GM23248 (cell line): ENCODE measurements around the gene GALM. TPM values are rescaled to one million over a fixed set of nuclear protein-coding genes. Genes with fewer than 3 reads are reported as not detected.

ENCODE experiments used
- DNase-seq: peaks from one replicate; pipeline ENCODE4 v3.0.0-alpha.2; 2015
- H2AFZ ChIP-seq: fragments of 200-600 bp; sonication (generic); 2 replicates; pipeline ENCODE4 v1.6.1; 2016; ENCODE audit warnings: antibody characterized with exemption
- H3F3A ChIP-seq: fragments of 200-600 bp; sonication (generic); 2 replicates; pipeline ENCODE4 v1.6.1; 2016; ENCODE audit warnings: mild to moderate bottlenecking, antibody characterized with exemption, mixed run types; ENCODE audit not compliant: insufficient read depth
- H3K27ac ChIP-seq: fragments of 200-600 bp; sonication (generic); 2 replicates; pipeline ENCODE4 v1.5.1; 2016; ENCODE audit warnings: mild to moderate bottlenecking
- H3K27me3 ChIP-seq: fragments of 200-600 bp; sonication (generic); replicated peaks from 2 replicates; pipeline ENCODE4 v1.6.1; 2016; ENCODE audit warnings: mild to moderate bottlenecking; ENCODE audit not compliant: insufficient read depth
- H3K36me3 ChIP-seq: fragments of 200-600 bp; sonication (generic); 2 replicates; pipeline ENCODE4 v1.6.1; 2016; ENCODE audit warnings: low read depth, mild to moderate bottlenecking
- H3K4me1 ChIP-seq: fragments of 200-600 bp; sonication (generic); 2 replicates; pipeline ENCODE4 v1.6.1; 2016; ENCODE audit warnings: mild to moderate bottlenecking; ENCODE audit not compliant: insufficient read depth
- H3K4me2 ChIP-seq: fragments of 200-600 bp; sonication (generic); one replicate; pipeline ENCODE4 v1.6.1; 2016; ENCODE audit warnings: mild to moderate bottlenecking; ENCODE audit not compliant: unreplicated experiment
- H3K4me3 ChIP-seq: fragments of 200-600 bp; sonication (generic); 2 replicates; pipeline ENCODE4 v1.5.1; 2016; ENCODE audit warnings: mild to moderate bottlenecking
- H3K79me2 ChIP-seq: fragments of 200-600 bp; sonication (generic); 2 replicates; pipeline ENCODE4 v1.6.1; 2016; ENCODE audit warnings: mild to moderate bottlenecking; ENCODE audit not compliant: insufficient read depth
- H3K9ac ChIP-seq: fragments of 200-600 bp; sonication (generic); 2 replicates; pipeline ENCODE4 v1.6.1; 2016; ENCODE audit warnings: mild to moderate bottlenecking
- H3K9me2 ChIP-seq: fragments of 200-600 bp; sonication (generic); 2 replicates; pipeline ENCODE4 v1.6.1; 2016; ENCODE audit warnings: mixed run types, mild to moderate bottlenecking, moderate library complexity; ENCODE audit not compliant: insufficient read depth
- H3K9me3 ChIP-seq: fragments of 200-600 bp; sonication (generic); one replicate; pipeline ENCODE4 v1.6.1; 2017; ENCODE audit warnings: low read depth
- H4K20me1 ChIP-seq: fragments of 200-600 bp; sonication (generic); 2 replicates; pipeline ENCODE4 v1.6.0; 2016; ENCODE audit not compliant: insufficient read depth
- EZH2 ChIP-seq: fragments of 200-600 bp; sonication (generic); IDR thresholded peaks from 2 replicates; pipeline ENCODE4 v1.6.1; 2018; ENCODE audit warnings: antibody characterized with exemption, mild to moderate bottlenecking; ENCODE audit not compliant: insufficient read depth, poor library complexity, severe bottlenecking
- EZH2phosphoT487 ChIP-seq: fragments of 200-600 bp; sonication (generic); IDR thresholded peaks from 2 replicates; pipeline ENCODE4 v1.6.1; 2018; ENCODE audit warnings: antibody characterized with exemption, moderate library complexity, mild to moderate bottlenecking, low read depth; ENCODE audit not compliant: insufficient read depth
- in situ Hi-C: fragments of 300-500 bp; cut with MboI; formaldehyde crosslinking; loops from 2 replicates; pipeline ENCODE4 v1.15.0; 2020
- polyA plus RNA-seq: library from polyadenylated mRNA; unstranded; fragments of >200 nt; fragmentation: Nextera tagmentation; extraction: Ambion mirVana; gene quantifications from 2 replicates; pipeline ENCODE4 v1.2.1, GENCODE V29; 2016
- total RNA-seq: library from RNA; depleted of rRNA; stranded (reverse); fragments of >200 nt; shearing (Covaris generic); gene quantifications from 2 replicates; pipeline ENCODE4 v1.2.3, GENCODE V29; 2014; rRNA removed

The GALM gene
- total and polyA plus RNA-seq, 2 experiments from 2014 or later = 7.6 to 10.8 TPM

DNA sequence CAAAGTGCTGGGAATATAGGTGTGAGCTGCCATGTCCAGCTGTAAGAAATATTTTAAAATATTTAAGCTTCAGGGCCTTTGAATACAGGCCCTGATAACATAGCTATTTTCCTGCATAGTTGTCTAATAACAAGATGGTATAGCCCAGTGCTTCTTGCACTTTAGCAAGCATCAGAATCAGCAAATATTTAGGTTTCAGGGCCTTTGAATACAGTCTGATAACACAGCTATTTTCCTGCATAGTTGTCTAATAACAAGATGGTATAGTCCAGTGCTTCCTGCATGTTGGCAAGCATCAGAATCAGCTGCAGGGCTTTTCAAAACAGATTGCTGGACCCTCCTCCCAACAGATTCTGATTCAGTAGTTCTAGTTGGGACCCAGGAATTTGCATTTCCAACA, 117.7 kb downstream of the GALM start:
- Histone ChIP-seq H3K27me3 (no peaks in the 10 kb centered on the region), H3K4me3 (no peak overlapping the region), H2AFZ (no peak overlapping the region), H3K4me1 (no peaks in the 10 kb centered on the region), H3K9me2 (no peaks in the 10 kb centered on the region), H3K79me2 (peaks cover 6% of the 10 kb centered on the region), H3K4me2 (no peak overlapping the region), H3K9ac (no peak overlapping the region), H3K9me3 (no peaks in the 10 kb centered on the region), H4K20me1 (no peaks in the 10 kb centered on the region), H3K36me3 (peaks cover 9% of the 10 kb centered on the region; the same call in 1 of the 2 replicates), H3F3A (no peaks in the 10 kb centered on the region), H3K27ac (no peak overlapping the region)
- TF ChIP-seq EZH2 (no peak), EZH2phosphoT487 (no peak)
- DNase-seq = no peak
- in situ Hi-C loops = no loop called here

Other genes starting within 250 kb of the GALM start
- gene HNRNPLL, start 63.2 kb upstream of the GALM start, total RNA-seq = 34.9 and 42.6 TPM in 2 replicates
- gene HNRNPLL, start 63.2 kb upstream of the GALM start, polyA plus RNA-seq = 31.3 and 32.6 TPM in 2 replicates
- gene SRSF7, start 85.2 kb downstream of the GALM start, total RNA-seq = 86.5 and 95.0 TPM in 2 replicates
- gene SRSF7, start 85.2 kb downstream of the GALM start, polyA plus RNA-seq = 156 TPM in 2 replicates
- gene GEMIN6, start 112.1 kb downstream of the GALM start, total RNA-seq = 5.2 and 15.3 TPM in 2 replicates
- gene GEMIN6, start 112.1 kb downstream of the GALM start, polyA plus RNA-seq = 14.9 and 15.3 TPM in 2 replicates
- 13.7 and 13.9 TPM in 2 replicates for gene DHX57, start 209.8 kb downstream of the GALM start, total RNA-seq
- gene DHX57, start 209.8 kb downstream of the GALM start, polyA plus RNA-seq = 7.7 and 10.5 TPM in 2 replicates
- gene MORN2, start 209.9 kb downstream of the GALM start, total RNA-seq = 17.3 and 38.5 TPM in 2 replicates
- 54.9 and 57.6 TPM in 2 replicates for gene MORN2, start 209.9 kb downstream of the GALM start, polyA plus RNA-seq
- 0.13 and 0.54 TPM in 2 replicates for gene ARHGEF33, start 223.8 kb downstream of the GALM start, total RNA-seq
- gene ARHGEF33, start 223.8 kb downstream of the GALM start, polyA plus RNA-seq = 0.52 and 0.75 TPM in 2 replicates